Naive B cell (primary cell): Measurements from ENCODE around the gene KCNJ4. TPM values are rescaled to one million over a fixed set of nuclear protein-coding genes. Genes with fewer than 3 reads are reported as not detected.

ENCODE experiments used
- ATAC-seq, 2 donors: fragments of 150-1000 bp; cut with Tn5 transposase; 2 replicates each; pipeline ENCODE4 v1.10.0; 2021; ENCODE audit warnings: low read depth in 2 of 2, mild to moderate bottlenecking in 2 of 2, moderate library complexity in 2 of 2
- DNase-seq: peaks from one replicate; pipeline ENCODE4 v3.0.0; 2022
- H3K27ac Mint-ChIP-seq, 6 donors: one replicate each; pipeline ENCODE4 v1.8.0; 2020 to 2022; ENCODE audit warnings: mild to moderate bottlenecking in 6 of 6, mixed read lengths in 6 of 6, moderate library complexity in 5 of 6, inconsistent platforms in 2 of 6
- H3K27me3 Mint-ChIP-seq, 3 donors: one replicate each; pipeline ENCODE4 v1.8.0; 2021 to 2022; ENCODE audit warnings: mixed read lengths in 3 of 3, mild to moderate bottlenecking in 1 of 3
- H3K36me3 Mint-ChIP-seq, 2 donors: one replicate each; pipeline ENCODE4 v1.8.0; 2020 to 2022; ENCODE audit warnings: mixed read lengths in 2 of 2, inconsistent platforms in 1 of 2, mild to moderate bottlenecking in 1 of 2
- H3K4me1 Mint-ChIP-seq, 3 donors: one replicate each; pipeline ENCODE4 v1.8.0; 2020 to 2022; ENCODE audit warnings: mixed read lengths in 3 of 3, inconsistent platforms in 1 of 3, mild to moderate bottlenecking in 1 of 3, moderate library complexity in 1 of 3
- H3K4me3 Mint-ChIP-seq, 8 donors: one replicate each; pipeline ENCODE4 v1.8.0; 2020 to 2022; ENCODE audit warnings: mild to moderate bottlenecking in 8 of 8, mixed read lengths in 8 of 8, moderate library complexity in 8 of 8, inconsistent platforms in 2 of 8
- H3K9me3 Mint-ChIP-seq, 7 donors: one replicate each; pipeline ENCODE4 v1.8.0; 2020 to 2022; ENCODE audit warnings: mixed read lengths in 7 of 7, mild to moderate bottlenecking in 5 of 7, inconsistent platforms in 2 of 7, moderate library complexity in 1 of 7
- polyA plus RNA-seq, 6 donors: library from polyadenylated mRNA; unstranded; fragments of 300-500 nt; fragmentation: Illumina TruSeq; gene quantifications; one replicate each; pipeline ENCODE4 v1.2.3, GENCODE V29; 2021; ENCODE audit warnings: low read depth in 6 of 6

Gene KCNJ4
- not detected for polyA plus RNA-seq

DNA sequence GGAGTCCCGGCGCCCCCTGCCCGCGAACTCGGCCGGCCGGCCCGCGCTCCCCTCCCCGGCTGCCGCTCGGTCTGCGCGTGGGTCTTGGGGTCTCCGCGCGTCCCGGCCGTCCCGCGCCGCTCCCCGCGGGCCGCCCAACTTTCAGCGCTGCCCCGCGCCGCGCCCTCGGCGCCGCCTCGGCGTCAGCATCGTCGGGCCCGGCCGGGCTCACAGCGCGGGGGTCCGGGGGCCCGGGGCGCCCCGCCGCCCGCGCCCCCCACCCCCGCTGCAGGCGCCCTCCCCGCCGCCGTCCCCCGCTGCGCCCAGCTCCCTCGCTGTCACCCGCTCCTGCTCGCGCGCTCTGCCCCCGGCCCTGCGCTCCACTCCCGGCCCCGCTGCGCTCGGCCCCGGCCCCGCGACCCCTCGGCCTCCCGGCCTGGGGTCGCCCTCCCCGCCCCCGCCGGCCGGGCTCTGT lies at the start of gene KCNJ4:
Gene KCNJ4 (minus strand): TSS at position 124 of the 454 bp plus-strand sequence. CDS start 27,067 bp downstream, outside the sequence.
- Mint-ChIP-seq H3K4me3 (peak within 1 kb of the TSS; percentile 67 to 93 (median 86)), H3K36me3 (peaks cover 0 to 10% of the 10 kb centered on the region in 2 donors), H3K27ac (peak within 1 kb of the TSS in 5 of 6 donors; percentile 11 to 88 (median 85)), H3K9me3 (peaks cover 0 to 2% (median 0%) of the 10 kb centered on the region in 7 donors), H3K27me3 (peaks cover 58 to 84% (median 82%) of the 10 kb centered on the region in 3 donors), H3K4me1 (peaks cover 15 to 20% (median 18%) of the 10 kb centered on the region in 3 donors)
- ATAC-seq (no peak), DNase-seq (no peak)

DNA sequence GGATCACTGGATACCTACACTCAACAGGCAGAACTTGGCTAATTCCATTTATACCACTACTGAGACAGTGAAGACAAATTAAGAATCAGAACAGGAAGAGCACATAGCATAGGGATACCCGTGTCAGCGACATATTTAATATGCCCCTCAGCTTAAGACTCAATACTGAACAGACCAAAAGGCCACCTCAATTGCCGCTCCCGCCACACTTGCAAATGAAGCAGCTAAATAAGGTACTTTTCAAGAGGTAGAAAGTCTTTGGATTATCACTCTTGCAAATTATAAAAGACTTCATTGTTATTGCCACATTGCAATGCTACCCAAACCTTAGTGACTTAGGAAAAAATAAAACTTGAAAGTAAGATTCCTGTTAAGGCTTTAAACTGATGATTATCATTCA lies 48.0 kb upstream of the KCNJ4 start:
- DNase-seq (no peak), ATAC-seq (no peak)
- Mint-ChIP-seq H3K4me3 (peak overlapping the region in 7 of 8 donors; percentile 67 to 100 (median 96)), H3K9me3 (no peaks in the 10 kb centered on the region), H3K4me1 (peaks cover 41 to 65% (median 51%) of the 10 kb centered on the region in 3 donors), H3K36me3 (peaks cover 17 to 24% of the 10 kb centered on the region in 2 donors), H3K27me3 (no peaks in the 10 kb centered on the region), H3K27ac (peak overlapping the region in 5 of 6 donors; percentile 1 to 93 (median 82))

DNA sequence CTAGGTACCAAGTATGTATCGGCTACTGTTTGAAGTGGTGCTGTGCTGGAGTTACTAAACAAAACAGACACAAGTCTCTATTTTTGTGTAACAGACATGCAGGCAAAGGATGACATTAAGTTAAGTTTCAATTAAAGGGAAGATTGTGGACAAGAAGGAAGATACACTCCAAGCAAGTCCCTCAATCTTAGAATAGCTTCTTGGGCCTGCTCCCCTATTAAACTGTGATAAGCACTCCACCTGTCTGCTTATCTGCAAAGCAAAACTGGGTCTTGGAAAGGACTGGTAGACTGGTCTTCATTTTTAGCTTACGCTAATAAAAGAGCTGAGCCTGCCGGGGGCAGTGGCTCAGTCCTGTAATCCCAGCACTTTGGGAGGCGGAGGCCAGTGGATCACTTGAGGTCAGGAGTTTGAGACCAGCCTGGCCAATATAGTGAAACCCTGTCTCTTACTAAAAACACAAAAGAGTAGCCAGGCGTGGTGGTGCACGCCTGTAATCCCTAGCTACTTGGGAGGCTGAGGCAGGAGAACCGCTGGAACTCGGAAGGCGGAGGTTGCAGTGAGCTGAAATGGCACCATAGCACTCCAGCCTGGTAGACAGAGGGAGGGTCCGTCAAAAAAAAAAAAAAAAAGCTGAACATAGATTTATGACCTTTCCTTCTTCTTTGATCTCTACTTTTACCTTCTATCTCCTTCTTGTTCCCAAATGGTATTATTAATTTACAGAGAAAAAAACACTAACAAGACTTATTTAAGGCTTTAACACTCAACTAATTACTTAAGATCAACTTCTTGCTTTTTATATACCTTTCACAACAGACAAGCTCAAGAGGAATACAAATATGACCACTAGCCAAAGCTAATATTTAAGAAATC lies 47.0 kb upstream of the KCNJ4 start:
- Mint-ChIP-seq H3K9me3 (no peaks in the 10 kb centered on the region), H3K36me3 (peaks cover 15 to 24% of the 10 kb centered on the region in 2 donors), H3K27me3 (no peaks in the 10 kb centered on the region), H3K27ac (peak overlapping the region in 3 of 6 donors; percentile 30 to 82 (median 39)), H3K4me3 (peak overlapping the region; percentile 29 to 100 (median 92)), H3K4me1 (peaks cover 36 to 63% (median 50%) of the 10 kb centered on the region in 3 donors)
- no peak for ATAC-seq
- no peak for DNase-seq

- no peak for ATAC-seq
- no peaks in the 10 kb centered on the region for H3K9me3 Mint-ChIP-seq
- H3K27me3 Mint-ChIP-seq, result no peaks in the 10 kb centered on the region
- H3K4me3 Mint-ChIP-seq, result no peak overlapping the region
- H3K36me3 Mint-ChIP-seq, result peaks cover 8 to 32% of the 10 kb centered on the region in 2 donors
- H3K4me1 Mint-ChIP-seq, result peaks cover 19 to 26% (median 21%) of the 10 kb centered on the region in 3 donors
- H3K27ac Mint-ChIP-seq, result no peak overlapping the region
- no peak for DNase-seq
Observed at GRCh38 chr22:38497869-38498268, 42.9 kb upstream of the KCNJ4 start.

DNA sequence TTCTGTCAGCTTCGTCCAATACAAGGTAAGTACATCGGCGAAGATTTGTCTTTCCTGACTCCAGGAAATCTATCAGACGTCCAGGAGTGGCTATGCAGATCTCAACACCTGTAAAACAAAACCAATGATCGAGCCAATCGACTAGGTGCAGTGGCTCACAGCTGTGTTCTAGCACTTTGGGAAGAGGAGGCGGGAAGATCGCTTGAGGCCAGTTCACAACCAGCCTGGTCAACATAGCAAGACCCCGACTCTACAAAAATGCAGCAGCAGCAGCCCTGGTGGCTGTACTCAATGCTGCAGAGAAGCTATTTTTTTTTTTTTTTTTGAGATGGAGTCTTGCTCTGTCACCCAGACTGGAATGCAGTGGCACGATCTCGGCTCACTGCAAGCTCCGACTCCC lies 39.9 kb upstream of the KCNJ4 start:
- Mint-ChIP-seq H3K9me3 (no peaks in the 10 kb centered on the region), H3K36me3 (peaks cover 8 to 22% of the 10 kb centered on the region in 2 donors), H3K27ac (peak overlapping the region in 1 of 6 donors; percentile 29), H3K27me3 (no peaks in the 10 kb centered on the region), H3K4me3 (no peak overlapping the region), H3K4me1 (peaks cover 0 to 6% (median 6%) of the 10 kb centered on the region in 3 donors)
- no peak for DNase-seq
- ATAC-seq, result no peak

- ATAC-seq, result no peak
- Mint-ChIP-seq H3K9me3 (no peaks in the 10 kb centered on the region), H3K4me3 (no peak overlapping the region), H3K27me3 (no peaks in the 10 kb centered on the region), H3K4me1 (peaks cover 0 to 8% (median 4%) of the 10 kb centered on the region in 3 donors), H3K27ac (no peak overlapping the region), H3K36me3 (peaks cover 6 to 25% of the 10 kb centered on the region in 2 donors)
- no peak for DNase-seq
Observed at GRCh38 chr22:38494498-38494897, 39.5 kb upstream of the KCNJ4 start.

DNA sequence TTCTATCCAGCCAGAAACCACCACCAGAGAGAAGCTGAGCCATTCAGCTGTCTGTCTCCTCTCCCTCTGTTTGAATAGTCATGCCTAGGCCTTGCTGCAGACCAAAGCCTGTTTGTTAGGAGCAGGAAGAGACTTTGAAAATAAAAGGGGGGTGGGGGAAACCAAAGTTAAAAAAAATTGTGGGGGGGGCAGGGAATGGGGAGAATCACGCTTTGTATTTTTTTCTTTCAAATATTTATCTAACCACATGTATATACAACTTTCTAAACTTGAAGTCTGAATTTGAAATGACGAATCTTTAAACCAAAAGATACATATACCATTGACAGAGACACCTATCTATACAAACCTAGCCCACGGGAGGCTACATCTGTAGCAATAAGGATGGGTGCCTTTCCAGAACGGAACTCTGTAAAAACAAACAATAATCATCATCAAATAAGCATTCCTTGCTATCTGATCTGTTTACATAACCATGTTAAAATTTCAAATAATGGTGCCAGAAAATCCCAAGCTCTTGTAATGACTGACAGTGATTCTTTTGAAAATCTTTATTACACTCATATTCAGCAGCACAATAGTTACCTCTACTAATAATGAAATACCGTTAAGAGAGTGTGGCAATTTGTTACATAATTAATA lies 36.8 kb upstream of the KCNJ4 start:
- H3K9me3 Mint-ChIP-seq, result no peaks in the 10 kb centered on the region
- DNase-seq (no peak), ATAC-seq (no peak)
- peaks cover 1 to 10% (median 4%) of the 10 kb centered on the region in 3 donors for H3K4me1 Mint-ChIP-seq
- H3K27ac Mint-ChIP-seq, result no peak overlapping the region
- no peak overlapping the region for H3K4me3 Mint-ChIP-seq
- no peaks in the 10 kb centered on the region for H3K27me3 Mint-ChIP-seq
- peaks cover 0 to 34% of the 10 kb centered on the region in 2 donors for H3K36me3 Mint-ChIP-seq

DNA sequence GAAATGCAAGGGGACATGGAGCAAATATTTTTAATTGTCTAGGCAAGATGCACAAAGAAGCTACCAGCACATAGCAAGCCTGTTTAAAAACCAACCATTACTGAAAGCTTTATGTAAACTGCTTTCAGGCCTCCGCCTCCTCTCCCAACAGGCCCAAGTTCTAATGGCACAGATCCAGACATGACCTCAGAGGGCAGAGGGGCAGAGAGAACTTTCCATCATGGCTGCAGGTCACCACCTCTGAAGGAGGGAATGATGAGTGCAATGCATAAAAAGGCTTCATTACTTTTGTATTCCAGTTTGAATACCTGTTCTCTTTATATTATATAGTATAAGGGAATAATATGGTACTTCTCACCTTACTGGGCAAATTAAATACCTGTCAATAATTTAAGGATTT lies 35.9 kb upstream of the KCNJ4 start:
- Mint-ChIP-seq H3K27ac (peak overlapping the region in 4 of 6 donors; percentile 41 to 79 (median 64)), H3K4me1 (peaks cover 4 to 10% (median 4%) of the 10 kb centered on the region in 3 donors), H3K9me3 (no peaks in the 10 kb centered on the region), H3K4me3 (peak overlapping the region in 1 of 8 donors; percentile 56), H3K36me3 (peaks cover 0 to 42% of the 10 kb centered on the region in 2 donors), H3K27me3 (no peaks in the 10 kb centered on the region)
- DNase-seq (no peak), ATAC-seq (no peak)

DNA sequence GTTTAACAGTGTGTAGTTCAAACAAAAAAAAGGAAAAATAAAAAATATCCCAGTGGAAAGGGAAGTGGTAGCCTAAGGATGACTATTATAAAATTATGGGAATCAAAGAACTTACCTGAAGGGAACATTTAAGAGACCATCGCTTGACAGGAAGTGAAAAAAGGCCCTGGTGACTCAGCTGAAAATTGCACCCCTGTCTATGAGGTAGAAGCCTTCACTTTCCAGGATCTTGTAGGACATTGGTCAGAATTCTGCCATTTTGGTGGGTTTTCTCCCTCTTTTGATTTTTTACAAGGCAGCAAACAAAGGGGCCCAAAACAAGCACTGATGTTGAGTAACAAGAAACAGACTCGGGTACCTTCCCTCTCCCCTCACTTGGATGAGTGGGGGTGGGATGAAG lies 35.5 kb upstream of the KCNJ4 start:
- Mint-ChIP-seq H3K27me3 (no peaks in the 10 kb centered on the region), H3K9me3 (no peaks in the 10 kb centered on the region), H3K4me1 (peaks cover 4 to 10% (median 4%) of the 10 kb centered on the region in 3 donors), H3K4me3 (peak overlapping the region in 1 of 8 donors; percentile 56), H3K36me3 (peaks cover 0 to 44% of the 10 kb centered on the region in 2 donors), H3K27ac (peak overlapping the region in 5 of 6 donors; percentile 41 to 79 (median 62))
- DNase-seq (no peak), ATAC-seq (no peak)

DNA sequence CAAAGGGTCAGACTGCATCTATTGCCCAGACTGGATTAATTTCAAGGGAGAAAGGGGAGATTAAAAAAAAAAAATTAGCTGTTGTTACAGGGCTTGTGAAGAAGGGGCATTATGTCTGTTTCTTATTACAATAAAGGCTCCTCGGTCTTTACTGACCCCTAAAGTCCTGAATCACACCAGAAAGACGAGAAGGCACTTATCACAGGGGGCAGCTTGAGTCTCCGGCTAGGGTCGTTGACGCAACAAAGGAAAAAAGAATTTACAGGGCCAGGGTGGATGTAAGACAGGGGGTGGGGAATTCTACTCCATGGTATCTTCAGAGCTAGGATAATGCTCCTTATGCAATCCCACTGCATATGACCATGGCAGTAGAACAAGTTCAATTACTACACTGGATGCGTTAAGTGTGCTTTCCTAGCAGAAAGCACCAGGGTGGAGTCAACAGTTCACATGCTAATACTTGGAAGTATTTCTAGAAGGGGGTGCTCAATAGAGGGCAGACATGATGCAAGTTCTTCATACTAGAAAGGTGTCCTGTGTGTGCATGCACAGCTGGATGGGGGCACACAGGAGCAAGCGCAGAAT lies 34.7 kb upstream of the KCNJ4 start:
- ATAC-seq (no peak), DNase-seq (no peak)
- Mint-ChIP-seq H3K4me3 (peak overlapping the region in 1 of 8 donors; percentile 12), H3K4me1 (peaks cover 4 to 10% (median 4%) of the 10 kb centered on the region in 3 donors), H3K36me3 (peaks cover 0 to 42% of the 10 kb centered on the region in 2 donors), H3K27me3 (no peaks in the 10 kb centered on the region), H3K9me3 (no peaks in the 10 kb centered on the region), H3K27ac (peak overlapping the region in 4 of 6 donors; percentile 2 to 88 (median 64))

DNA sequence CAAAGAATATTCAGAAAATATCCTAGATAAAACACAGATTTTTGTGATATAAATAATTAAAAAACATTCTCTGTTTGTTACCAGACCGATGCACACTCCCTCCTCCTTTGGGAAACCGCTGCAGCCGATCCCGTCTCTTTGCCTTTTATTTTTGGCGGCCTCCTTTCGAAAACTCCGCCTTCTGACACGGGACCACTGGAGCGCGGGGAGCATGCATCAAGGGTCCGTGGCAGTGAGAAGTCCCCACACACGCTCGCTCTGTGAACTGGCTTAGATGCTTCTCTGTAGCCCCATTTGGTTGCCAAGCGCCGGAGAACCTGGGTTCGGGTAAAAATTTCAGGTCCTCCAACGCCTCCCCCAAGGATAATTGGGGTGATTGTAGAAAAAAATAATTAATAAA lies 34.1 kb upstream of the KCNJ4 start:
- ATAC-seq, result no peak
- Mint-ChIP-seq H3K4me1 (peaks cover 4 to 14% (median 4%) of the 10 kb centered on the region in 3 donors), H3K9me3 (no peaks in the 10 kb centered on the region), H3K27me3 (no peaks in the 10 kb centered on the region), H3K27ac (peak overlapping the region in 1 of 6 donors; percentile 59), H3K4me3 (no peak overlapping the region), H3K36me3 (peaks cover 4 to 37% of the 10 kb centered on the region in 2 donors)
- no peak for DNase-seq

- Mint-ChIP-seq H3K4me1 (peaks cover 4 to 18% (median 4%) of the 10 kb centered on the region in 3 donors), H3K27ac (peak overlapping the region in 3 of 6 donors; percentile 0 to 37 (median 12)), H3K9me3 (no peaks in the 10 kb centered on the region), H3K36me3 (peaks cover 8 to 37% of the 10 kb centered on the region in 2 donors), H3K27me3 (no peaks in the 10 kb centered on the region), H3K4me3 (no peak overlapping the region)
- DNase-seq, result no peak
- ATAC-seq, result no peak
Observed at GRCh38 chr22:38487946-38488345, 32.9 kb upstream of the KCNJ4 start.

GRCh38 chr22:38485783-38486182 lies 30.8 kb upstream of the KCNJ4 start:
- no peak for ATAC-seq
- Mint-ChIP-seq H3K27me3 (no peaks in the 10 kb centered on the region), H3K27ac (peak overlapping the region in 3 of 6 donors; percentile 11 to 82 (median 69)), H3K36me3 (peaks cover 8 to 55% of the 10 kb centered on the region in 2 donors), H3K4me3 (no peak overlapping the region), H3K4me1 (peaks cover 4 to 18% (median 4%) of the 10 kb centered on the region in 3 donors), H3K9me3 (no peaks in the 10 kb centered on the region)
- no peak for DNase-seq
